ENCODE measurements around the gene RNPS1. TPM values are rescaled to one million over a fixed set of nuclear protein-coding genes. Genes with fewer than 3 reads are reported as not detected.

The RNPS1 gene
- total and polyA plus RNA-seq, 2 experiments from 2014 or later, result 315 to 384 TPM

DNA sequence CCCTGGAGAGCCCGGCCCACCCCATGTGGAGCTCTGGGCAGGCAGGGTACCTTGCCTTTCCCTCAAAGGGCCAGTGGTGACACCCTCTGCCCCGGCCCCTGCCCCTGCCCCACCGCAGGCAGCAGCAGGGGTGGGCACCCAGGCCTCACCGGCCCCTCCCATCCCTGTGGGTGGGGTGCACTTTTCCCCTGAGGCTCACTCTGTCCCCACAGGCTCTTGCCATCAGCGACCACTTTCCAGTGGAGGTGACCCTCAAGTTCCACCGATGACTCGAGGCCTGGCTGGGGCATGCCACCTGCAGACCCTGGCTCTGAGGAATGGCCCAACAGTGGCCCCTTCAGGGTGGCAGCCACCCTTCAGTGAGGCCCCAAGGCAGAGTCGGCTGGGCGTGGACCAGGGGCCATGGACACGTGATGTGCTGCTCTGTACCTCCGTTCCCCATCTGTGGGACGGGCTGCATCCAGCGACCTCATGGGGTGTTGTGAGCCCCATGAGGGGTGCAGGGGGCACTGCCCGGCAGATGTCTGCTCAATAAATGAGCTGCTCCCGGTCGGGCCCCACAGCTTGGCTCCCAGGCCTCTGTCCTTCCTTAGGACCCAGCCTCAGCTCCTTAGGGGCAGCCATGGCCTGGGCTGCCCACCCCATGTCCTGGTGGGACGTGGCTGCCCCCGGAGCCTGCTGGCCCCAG lies 29.6 kb downstream of the RNPS1 start (continued):
- TF ChIP-seq, protein P1, sequence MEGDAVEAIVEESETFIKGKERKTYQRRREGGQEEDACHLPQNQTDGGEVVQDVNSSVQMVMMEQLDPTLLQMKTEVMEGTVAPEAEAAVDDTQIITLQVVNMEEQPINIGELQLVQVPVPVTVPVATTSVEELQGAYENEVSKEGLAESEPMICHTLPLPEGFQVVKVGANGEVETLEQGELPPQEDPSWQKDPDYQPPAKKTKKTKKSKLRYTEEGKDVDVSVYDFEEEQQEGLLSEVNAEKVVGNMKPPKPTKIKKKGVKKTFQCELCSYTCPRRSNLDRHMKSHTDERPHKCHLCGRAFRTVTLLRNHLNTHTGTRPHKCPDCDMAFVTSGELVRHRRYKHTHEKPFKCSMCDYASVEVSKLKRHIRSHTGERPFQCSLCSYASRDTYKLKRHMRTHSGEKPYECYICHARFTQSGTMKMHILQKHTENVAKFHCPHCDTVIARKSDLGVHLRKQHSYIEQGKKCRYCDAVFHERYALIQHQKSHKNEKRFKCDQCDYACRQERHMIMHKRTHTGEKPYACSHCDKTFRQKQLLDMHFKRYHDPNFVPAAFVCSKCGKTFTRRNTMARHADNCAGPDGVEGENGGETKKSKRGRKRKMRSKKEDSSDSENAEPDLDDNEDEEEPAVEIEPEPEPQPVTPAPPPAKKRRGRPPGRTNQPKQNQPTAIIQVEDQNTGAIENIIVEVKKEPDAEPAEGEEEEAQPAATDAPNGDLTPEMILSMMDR (conservative IDR thresholded peaks at IDR 0.05; ENCODE audit: low read depth in 2 of 2), result 0 out of 4 replicates have a peak, but pooled peaks of 1 of the 2 experiments have one; percentile 21

DNA sequence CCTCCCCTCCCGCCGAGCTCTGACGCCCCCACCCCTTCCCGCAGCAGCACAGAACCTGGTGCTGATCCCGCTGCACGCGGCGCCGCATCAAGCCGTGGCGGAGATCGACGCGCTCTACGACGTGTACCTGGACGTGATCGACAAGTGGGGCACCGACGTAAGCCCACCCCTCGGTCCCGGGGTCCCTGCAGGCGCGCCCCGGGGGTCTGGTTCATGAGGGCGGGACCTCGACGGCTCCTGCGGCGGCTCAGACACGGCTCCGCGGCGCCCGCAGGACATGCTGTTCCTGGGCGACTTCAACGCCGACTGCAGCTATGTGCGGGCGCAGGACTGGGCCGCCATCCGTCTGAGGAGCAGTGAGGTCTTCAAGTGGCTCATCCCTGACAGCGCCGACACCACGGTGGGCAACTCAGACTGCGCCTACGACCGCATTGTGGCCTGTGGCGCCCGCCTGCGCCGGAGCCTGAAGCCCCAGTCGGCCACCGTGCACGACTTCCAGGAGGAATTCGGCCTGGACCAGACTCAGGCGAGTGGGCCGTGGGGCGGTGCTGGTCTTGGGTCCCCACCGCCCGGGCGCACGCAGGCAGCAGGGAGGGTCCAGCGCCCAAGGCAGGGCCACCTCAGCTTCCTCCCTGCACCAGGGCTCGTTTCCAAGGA lies 30.3 kb downstream of the RNPS1 start:
- peak; percentile 13; the same call in 1 of the 2 replicates for TF ChIP-seq CREB1 (CRISPR knock-in tag; IDR thresholded peaks at IDR 0.05; ENCODE audit: low read depth)
- no peak for TF ChIP-seq EZH2 (IDR thresholded peaks at IDR 0.05; ENCODE audit: low read depth, unreplicated experiment)
- no peak for TF ChIP-seq JUNB (IDR thresholded peaks at IDR 0.05; ENCODE audit: unreplicated experiment)
- Histone ChIP-seq H3K9me2 (ENCODE audit: insufficient read depth) (no peaks in the 10 kb centered on the region), H3K4me2 (peak overlapping the region; percentile 92), H3K79me2 (replicated peaks; ENCODE audit: insufficient read depth) (no peaks in the 10 kb centered on the region), H3K4me1 (ENCODE audit: insufficient read depth) (no peaks in the 10 kb centered on the region), H4K20me1 (replicated peaks; ENCODE audit: insufficient read depth) (no peaks in the 10 kb centered on the region; the same call in 1 of the 2 replicates), H3K27me3 (ENCODE audit: insufficient read depth) (peaks cover 18% of the 10 kb centered on the region), H3K27ac (ENCODE audit: low read depth) (no peak overlapping the region), H3K4me3 (peak overlapping the region; percentile 65), H3F3A (replicated peaks; ENCODE audit: low read depth) (peaks cover 2% of the 10 kb centered on the region; the same call in 1 of the 2 replicates), H2AFZ (no peak overlapping the region; the same call in 1 of the 2 replicates), H3K36me3 (ENCODE audit: insufficient read depth) (no peaks in the 10 kb centered on the region; the same call in 1 of the 2 replicates)
- Mint-ChIP-seq H3K9me3 (no peaks in the 10 kb centered on the region), H3K4me1 (no peaks in the 10 kb centered on the region), H3K36me3 (ENCODE audit: low read depth) (peaks cover 20% of the 10 kb centered on the region), H3K27me3 (ENCODE audit: insufficient read depth, low read depth, poor library complexity) (peaks cover 31% of the 10 kb centered on the region), H3K4me3 (peak overlapping the region; percentile 52), H3K27ac (no peak overlapping the region)
- ATAC-seq (peak; percentile 23), DNase-seq (ENCODE audit: low spot score) (peak; percentile 68)

GRCh38 chr16:2237102-2237482 lies 30.8 kb downstream of the RNPS1 start:
- Histone ChIP-seq H4K20me1 (replicated peaks; ENCODE audit: insufficient read depth) (no peaks in the 10 kb centered on the region; the same call in 1 of the 2 replicates), H3K4me1 (ENCODE audit: insufficient read depth) (no peaks in the 10 kb centered on the region), H3K4me2 (peak overlapping the region; percentile 92), H3K27me3 (ENCODE audit: insufficient read depth) (peaks cover 18% of the 10 kb centered on the region), H3F3A (replicated peaks; ENCODE audit: low read depth) (peaks cover 2% of the 10 kb centered on the region; the same call in 1 of the 2 replicates), H3K9me2 (ENCODE audit: insufficient read depth) (no peaks in the 10 kb centered on the region), H3K79me2 (replicated peaks; ENCODE audit: insufficient read depth) (no peaks in the 10 kb centered on the region), H3K27ac (ENCODE audit: low read depth) (no peak overlapping the region), H3K36me3 (ENCODE audit: insufficient read depth) (no peaks in the 10 kb centered on the region; the same call in 1 of the 2 replicates), H3K4me3 (peak overlapping the region; percentile 65), H2AFZ (no peak overlapping the region)
- Mint-ChIP-seq H3K4me1 (no peaks in the 10 kb centered on the region), H3K36me3 (ENCODE audit: low read depth) (peaks cover 14% of the 10 kb centered on the region), H3K9me3 (no peaks in the 10 kb centered on the region), H3K27ac (no peak overlapping the region), H3K4me3 (peak overlapping the region; percentile 57; the same call in 2 of the 3 replicates), H3K27me3 (ENCODE audit: insufficient read depth, low read depth, poor library complexity) (peaks cover 31% of the 10 kb centered on the region)
- ATAC-seq, result peak; percentile 5
- no peak for DNase-seq (ENCODE audit: low spot score)
- TF ChIP-seq, protein P1 (conservative IDR thresholded peaks at IDR 0.05; ENCODE audit: low read depth in 2 of 2), result no peak
- TF ChIP-seq NANOG (IDR thresholded peaks at IDR 0.05; ENCODE audit: borderline replicate concordance), result no peak
- TF ChIP-seq, protein P2, sequence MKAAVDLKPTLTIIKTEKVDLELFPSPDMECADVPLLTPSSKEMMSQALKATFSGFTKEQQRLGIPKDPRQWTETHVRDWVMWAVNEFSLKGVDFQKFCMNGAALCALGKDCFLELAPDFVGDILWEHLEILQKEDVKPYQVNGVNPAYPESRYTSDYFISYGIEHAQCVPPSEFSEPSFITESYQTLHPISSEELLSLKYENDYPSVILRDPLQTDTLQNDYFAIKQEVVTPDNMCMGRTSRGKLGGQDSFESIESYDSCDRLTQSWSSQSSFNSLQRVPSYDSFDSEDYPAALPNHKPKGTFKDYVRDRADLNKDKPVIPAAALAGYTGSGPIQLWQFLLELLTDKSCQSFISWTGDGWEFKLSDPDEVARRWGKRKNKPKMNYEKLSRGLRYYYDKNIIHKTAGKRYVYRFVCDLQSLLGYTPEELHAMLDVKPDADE (IDR thresholded peaks at IDR 0.05), result no peak
- TF ChIP-seq ZNF114 (CRISPR knock-in tag; IDR thresholded peaks at IDR 0.05), result no peak
- no peak for TF ChIP-seq CREB1 (CRISPR knock-in tag; IDR thresholded peaks at IDR 0.05; ENCODE audit: low read depth)
- TF ChIP-seq EZH2 (IDR thresholded peaks at IDR 0.05; ENCODE audit: low read depth, unreplicated experiment), result no peak
- no peak for TF ChIP-seq STAT1 (IDR thresholded peaks at IDR 0.05; ENCODE audit: unreplicated experiment)

All from GM23338 (cell line).